Glomerular visceral epithelial cell (primary cell): ENCODE measurements around the gene PAPOLB.

Source experiments
- DNase-seq: peaks from one replicate; pipeline ENCODE4 v3.0.0-alpha.2; 2016; ENCODE audit errors: extremely low spot score

The PAPOLB gene

DNA sequence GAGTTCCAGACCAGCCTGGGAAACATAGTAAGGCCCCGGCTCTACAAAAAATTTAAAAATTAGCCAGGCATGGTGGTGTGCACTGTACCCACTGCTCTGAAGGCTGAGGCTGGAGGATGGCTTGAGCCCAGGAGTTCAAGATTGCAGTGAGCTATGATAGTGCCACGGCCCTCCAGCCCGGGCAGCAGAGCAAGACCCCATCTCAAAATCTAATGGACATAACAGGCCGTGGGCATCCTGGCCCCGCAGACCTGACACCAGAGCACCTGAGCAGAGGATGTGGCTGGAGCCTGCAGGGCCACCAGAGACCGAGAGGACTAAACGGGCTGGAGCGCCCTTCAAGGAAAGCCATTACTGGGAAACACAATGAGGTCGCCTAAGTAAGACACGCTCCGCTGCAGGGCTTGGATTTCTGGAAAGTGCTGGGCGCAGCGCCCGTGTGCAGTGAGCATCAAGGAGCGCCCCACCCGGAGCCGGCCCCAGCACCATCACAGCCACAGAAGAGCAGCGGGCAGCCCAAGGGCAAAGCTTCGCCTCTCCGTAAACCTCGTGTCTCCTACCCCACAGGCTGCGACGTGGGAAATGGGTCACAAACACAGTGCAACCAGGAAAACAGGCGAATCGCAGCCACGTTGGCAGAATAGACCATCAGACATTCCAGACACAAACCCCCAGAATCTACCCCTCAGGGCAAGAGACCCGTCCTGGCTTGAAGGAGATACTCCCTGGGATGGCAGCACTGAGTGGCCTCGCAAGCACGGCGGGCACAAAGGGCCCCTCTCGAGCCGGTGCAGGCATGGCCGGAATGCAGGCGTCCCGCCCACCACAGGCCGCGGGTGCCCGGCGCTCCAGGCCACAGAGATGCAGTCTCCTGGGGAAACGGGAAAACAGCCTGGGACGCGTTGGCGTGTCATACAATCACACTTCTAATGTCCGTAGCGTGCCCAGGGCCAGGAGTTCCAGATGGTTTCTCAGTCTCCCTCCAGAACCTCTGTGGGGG is 16.8 kb upstream of the PAPOLB start:
- DNase-seq = no peak

DNA sequence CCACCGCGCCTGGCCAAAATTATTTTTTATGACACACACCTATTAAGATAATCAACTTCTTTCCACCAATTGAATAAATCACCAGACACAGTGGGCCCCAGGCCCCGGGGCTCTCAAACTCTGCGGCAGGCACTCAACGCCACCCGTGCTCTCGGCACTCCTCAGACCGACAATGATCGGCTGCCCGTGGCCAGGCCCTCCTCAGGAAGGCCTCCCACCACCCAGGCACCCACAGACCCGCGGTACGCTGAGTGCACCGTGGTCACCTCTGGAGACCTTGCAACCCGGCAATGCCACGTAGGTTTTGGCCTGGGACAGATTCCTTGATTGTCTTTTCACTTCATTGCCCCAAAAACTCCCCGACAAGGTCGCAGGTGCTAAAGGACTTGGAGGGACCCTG is 14.8 kb upstream of the PAPOLB start:
- no peak for DNase-seq

GRCh38 chr7:4875391-4875790 is 13.6 kb upstream of the PAPOLB start:
- DNase-seq = no peak

GRCh38 chr7:4873071-4873944 is 11.5 kb upstream of the PAPOLB start:
- no peak for DNase-seq

DNA sequence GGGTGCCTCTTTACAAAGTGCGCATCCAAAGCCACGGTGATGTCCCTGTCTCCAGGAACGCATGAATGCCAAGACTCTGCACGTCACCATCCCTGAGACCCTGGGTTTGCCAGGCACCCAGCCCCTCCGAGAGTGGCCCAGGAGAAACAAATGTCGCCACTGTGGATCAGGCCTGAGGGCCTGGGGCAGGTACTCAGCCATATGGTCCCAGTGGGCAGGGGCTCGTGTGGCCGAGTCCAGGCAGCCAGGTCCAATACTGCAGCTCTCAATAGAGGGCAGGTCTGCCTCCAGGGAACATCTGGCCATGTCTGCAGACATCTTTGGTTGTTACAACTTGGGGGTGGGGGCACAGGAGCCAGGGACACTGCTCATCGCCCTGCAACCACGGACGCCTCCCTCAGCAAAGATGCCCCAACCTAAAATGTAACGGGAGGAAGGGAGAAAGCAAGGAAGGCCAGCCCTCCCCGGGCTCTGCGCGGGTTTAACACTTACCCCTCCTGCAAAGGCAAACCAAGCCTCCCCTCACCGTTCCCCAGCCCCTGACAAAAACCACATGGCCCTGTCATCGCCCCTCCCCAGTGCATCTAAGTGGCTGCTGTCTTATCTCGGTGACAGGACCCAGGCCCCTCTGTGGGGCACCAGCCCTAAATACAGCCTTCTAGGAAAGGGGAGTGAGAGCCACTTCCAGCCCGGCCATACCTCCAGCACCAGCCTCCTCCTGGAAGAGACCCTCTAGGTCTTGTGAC is 10.3 kb upstream of the PAPOLB start:
- DNase-seq = no peak

DNA sequence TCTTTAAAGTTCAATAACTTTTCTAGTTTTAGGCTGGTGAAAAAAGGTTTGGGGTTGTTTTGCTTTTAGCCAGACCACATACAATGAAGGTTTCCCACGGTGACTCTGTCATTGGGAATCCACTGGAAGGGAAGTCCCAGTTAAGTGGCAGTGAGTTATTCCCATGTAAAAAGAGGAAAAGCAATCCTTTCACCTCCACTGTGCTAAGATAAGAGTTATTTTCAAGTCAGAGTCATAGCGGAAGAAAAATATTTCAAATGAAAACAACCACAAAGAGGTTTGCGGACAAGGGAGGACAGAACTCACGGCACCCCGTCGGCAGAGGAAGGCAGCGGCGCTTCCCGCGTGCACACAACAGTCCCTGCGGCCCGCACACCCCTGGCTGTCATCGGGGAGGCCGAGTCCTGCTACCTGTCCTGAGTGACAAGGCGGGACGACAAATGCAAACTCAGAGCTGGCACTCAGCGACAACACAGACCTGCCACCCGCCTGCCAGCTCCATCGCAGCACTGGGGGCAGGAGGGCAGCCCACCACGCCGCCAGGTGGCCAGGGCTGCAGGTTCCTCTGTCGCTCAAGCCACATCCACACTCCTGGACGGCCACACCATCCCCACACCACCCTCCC is 9.3 kb upstream of the PAPOLB start:
- DNase-seq = no peak

DNA sequence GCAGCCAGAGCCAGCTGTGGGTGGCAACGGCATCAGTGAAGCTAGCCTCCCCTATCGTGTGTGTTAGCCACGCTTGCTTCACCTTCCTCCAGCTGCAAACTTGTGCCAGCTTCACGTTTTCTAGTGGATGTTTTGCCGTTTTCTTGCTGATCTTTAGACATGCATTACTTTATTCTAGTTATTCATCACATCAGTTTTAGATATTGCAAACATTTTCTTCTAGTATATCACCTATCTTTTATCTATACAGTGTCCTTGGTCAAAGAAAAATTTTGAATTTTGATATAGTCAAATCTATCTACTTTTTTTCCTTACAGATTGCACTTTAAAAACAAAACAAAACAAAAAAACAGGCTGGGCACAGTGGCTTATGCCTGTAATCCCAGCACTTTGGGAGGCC is 6.7 kb upstream of the PAPOLB start:
- no peak for DNase-seq

DNA sequence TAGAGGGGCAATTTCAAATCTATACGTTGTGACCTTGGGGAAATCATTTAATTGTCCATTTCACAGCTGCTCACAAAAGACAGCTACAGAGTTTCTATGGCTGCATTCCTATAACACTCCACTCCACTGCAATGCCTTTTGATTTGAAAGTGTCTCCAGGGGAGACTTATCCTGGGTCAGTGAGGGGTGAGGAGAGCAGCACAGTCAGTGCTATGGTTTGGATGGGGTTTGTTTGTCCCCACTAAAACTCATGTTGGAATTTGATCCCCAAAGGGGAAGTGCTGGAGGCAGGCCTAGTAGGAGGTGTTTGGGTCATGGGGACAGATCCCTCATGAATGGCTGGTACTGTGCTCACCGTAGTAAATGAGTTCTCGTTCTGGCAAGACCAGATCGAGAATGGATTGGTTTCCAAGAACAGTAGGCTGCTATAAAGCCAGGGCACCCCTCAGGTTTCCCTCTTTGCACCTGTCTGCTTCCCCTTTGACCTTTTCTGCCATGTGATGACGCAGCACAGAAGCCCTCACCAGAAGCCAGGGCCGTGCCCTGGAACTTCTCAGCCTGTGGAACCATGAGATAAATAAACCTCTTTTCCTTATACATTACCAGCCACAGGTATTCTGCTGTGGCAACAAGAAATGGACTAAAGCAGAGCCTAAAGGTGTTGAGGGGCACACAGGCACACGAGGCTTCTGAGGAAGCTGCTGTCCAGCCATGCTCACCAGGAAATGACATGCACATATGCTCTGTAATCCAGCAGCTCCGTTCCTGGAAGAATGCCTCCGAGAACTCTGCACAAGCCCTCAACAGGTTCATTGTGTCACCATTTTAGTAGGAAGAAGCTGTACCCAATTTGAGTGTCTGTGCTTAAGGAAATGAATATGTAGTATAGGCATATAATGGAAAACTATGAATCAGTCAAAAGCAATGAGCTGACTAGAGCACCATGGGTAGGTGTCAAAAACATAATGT is 5.0 kb upstream of the PAPOLB start:
- DNase-seq = no peak

DNA sequence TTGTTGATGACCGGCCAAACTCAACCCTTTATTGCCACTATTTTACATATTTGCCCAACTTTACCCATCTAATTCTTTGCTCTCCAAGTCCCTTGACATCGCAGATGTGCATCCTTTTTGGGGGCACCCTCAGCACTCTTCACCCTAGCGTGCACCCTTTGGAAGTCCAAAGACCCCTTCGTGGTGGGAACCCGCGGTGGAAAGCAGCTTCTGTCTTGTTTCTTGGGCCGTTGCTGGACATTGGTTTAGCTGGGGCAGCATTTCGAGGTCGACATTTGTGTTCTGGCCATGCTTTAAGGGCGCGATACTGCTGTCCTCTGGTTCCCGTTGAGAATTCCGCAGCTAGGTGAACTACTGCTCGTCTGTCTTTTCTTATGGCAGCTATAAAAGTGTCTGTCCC is 326 bp upstream of the PAPOLB start:
- no peak for DNase-seq

- DNase-seq = no peak
Measured at GRCh38 chr7:4861227-4861626, 603 bp downstream of the PAPOLB start.

GRCh38 chr7:4857189-4857588 is 4.6 kb downstream of the PAPOLB start:
- DNase-seq = no peak

GRCh38 chr7:4856336-4857057 is 5.3 kb downstream of the PAPOLB start:
- DNase-seq = no peak

- DNase-seq = no peak
Measured at GRCh38 chr7:4854916-4855315, 6.9 kb downstream of the PAPOLB start.

DNA sequence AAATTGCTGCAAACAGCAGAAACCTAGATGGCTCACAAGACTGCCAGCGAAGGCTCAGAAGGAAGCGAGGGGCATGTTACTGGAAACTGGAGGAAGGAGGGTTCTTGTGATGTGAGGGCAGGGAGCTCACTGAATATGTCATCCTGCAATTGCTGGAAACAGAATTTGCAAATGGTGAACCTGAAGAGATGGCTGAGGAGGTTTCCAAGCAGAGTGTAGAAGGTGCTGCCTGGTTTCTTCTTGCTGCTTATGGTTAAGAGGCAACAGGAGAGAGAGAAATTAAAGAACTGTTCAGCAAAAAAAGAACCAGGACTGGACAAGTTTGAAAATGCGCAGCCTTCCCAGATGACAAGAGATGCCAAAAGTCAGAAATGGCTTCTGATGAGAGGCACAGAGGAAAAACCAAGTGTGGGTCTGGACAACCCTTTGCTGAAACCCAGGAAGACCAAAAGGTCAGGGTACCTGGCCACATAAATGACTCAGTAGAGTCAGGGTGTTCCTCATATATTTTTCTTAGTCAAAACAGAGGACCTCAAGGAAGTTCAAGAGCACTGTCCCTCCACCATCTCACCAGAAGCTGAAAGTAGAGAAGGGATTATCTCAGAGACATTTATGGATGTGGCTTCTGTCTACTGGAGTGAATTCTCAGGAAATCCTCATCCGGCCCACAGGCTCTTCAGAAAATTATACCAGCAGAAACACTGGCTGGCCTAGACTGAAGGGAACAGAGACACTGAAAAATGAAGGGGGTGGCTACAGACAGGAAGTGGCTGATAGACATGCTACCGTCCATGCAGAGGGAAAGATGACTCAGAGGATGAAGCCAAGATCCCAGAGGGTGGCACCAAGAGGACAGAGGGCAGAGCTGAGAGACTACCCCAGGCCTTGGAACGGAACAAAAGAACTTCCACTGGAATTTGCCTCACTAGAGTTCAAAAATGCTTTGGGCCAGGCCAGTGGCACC is 10.1 kb downstream of the PAPOLB start:
- no peak for DNase-seq

GRCh38 chr7:4850262-4850795 is 11.5 kb downstream of the PAPOLB start:
- DNase-seq = no peak

GRCh38 chr7:4849390-4849789 is 12.4 kb downstream of the PAPOLB start:
- DNase-seq = peak; percentile 2

- DNase-seq = no peak
Measured at GRCh38 chr7:4845740-4846142, 16.1 kb downstream of the PAPOLB start.
